ENCODE measurements around the gene MAMLD1.

MAMLD1 gene

DNA sequence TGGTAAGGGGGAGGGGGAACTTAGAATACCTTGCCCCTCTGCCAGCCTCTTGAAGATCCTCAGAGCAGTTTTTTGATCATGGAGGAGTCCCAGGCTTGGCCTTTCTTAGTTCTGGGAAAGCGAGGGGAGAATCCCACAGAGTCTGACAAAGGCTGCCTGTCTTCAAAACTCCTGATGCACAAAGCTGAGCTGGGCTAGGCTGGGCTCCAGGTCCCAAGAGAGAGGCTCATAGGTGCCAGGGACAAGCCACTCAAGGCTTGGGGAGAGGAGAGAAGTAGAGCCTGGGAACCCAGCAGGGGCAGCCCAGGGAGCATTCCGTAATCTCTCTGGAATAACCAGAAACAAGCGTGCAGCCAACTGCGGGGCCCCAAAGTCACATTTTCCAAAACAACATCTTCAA lies 168.3 kb downstream of the MAMLD1 start:
- DNase-seq, result peak in 4 of 14 donors; percentile 2 to 44 (median 14)

DNA sequence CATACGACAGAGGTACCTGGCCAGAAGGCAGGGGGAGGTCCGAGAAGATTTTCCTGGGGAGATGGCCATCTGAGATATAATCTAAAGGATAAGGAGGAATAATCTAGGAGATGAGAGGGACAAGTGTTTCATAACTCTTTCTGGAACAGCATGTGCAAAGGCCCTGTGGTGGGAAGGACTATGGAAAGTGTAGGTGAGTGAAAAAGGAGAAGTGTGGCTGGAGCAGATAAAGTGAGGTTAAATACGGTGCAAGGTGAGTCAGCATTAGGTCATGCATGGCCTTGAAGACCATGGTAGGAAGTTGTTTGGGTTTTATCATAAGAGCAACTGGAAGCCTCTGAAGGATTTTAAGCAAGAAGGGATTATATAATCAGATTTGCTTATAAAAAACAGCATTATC lies 170.7 kb downstream of the MAMLD1 start:
- no peak for DNase-seq

DNA sequence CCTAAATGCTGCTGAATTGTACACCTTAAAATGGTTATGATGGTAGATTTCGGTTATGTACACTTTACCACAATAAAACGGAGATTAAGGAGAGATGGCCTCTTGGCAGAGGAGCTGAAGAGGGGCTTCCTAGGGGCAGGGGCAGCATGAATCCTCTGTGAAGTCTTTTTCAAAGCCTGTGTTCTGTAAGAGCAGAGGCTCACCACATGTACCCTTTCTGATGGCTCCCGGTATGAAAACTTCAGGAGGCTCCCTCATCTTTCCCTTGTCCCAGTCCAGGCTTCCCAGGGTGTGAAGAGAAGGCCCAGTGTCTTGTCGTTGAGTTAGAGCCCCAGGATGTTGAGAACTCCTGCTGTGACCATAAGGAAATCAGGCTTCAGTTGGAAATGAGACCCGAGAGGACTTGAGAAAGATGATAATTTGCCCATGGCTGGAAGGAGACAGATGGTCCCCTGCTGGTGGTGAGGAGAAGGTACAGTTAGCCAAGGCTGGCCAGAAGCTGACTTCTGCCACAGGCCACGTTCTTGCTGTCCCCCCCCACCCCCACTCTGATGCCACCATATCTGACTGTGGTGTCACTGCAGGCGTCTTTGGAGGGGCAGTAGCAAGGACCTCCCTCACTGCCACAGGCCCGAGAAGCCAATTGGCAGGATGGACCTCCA lies 173.5 kb downstream of the MAMLD1 start:
- no peak for DNase-seq

DNA sequence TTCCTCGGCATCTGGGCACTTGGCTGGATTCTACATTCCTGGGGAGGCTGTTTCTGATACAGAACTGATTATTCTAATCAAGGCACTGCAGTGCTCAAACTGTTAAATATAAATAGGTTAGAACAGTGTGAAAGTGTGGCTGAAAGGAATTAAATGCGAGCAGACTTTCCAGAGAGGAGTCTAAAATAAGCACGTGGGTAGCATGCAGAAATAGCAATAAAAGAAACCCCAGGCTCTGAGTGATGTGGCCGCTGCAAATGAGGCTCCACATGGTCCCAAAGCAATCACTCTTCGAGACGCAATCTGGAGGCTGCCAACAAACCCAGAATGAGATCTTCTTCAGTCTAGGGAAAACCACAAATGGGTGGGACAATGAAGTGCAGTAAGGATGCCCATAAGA lies 174.7 kb downstream of the MAMLD1 start:
- DNase-seq, result no peak

DNA sequence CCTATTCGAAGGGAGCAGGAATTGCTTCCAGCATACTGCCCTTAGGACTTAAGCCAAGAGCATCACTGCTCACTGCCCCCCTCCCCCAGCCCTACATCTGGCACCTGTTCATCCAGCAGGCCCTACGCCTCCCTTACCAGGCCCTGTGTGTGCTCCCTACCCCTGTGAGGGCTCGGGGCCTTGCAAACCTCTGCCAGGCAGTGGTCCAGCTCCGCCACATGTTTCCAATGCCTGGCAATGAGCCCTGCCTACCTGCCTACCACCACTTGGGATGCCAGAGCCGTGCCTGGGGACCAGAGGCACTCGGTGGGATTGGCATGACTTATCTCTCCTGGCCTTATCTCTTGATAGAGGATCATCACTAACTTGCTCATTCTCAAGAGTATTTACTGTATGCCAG lies 177.8 kb downstream of the MAMLD1 start:
- no peak for DNase-seq

DNA sequence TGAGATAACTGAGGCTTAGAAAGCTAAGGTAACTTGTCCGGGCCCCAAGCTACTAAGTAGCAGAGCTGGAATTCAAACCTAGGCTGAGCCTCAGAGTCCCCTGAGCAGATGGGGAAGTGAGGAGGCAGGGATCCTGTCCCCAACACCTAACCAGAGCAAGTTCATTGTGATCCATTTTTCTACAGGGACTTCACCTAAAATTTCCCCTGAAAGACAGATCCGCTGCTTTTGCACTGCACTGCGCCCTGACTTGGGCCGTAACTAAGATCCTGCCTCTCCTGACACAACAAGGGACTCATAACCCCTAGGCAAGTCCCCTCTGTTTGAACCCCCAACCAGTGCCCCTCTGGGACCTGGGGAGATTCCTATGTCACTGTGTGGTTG lies 179.7 kb downstream of the MAMLD1 start:
- DNase-seq, result no peak

DNA sequence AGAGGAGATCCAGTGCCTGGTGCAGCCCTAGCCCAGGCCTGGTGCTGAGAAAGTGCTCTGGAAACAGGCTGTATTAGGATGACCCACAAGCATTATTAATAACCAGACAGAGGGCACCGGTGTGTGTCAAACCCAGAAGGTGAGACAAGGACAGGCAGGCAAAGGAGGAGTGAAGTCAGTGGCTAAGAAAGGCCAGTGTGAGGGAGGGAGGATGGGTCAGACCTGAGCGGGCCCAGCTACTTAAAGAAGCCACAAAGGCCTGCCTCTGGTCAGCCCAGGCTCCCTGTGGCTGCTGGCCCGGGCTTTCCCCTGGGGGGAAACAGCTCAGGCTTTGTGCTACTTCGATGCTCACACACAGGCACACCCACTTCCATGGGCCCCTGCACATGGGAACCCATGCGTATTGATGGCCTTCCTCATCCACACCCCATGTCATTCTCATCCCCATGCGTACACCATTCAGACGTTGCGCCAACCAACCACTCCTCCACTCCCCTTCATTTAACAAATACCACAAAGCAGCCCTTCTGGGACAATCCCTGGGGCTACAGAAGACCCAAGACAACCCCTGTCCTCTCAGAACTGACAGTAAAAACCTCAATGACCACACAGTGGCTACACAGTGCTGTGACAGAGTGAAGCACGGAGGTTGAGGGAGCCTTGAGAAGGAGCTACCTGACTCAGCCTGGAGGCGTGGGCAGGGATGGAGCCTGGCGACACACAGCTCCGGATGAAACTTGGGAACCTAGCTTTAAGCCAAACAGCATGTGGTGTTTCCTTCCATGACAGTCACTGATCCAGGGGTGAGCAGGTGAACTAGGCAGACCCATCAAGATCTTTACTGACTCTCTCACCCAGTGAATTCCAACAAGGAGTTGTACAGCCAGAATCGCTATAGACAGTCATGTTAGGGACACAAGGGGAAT lies 180.4 kb downstream of the MAMLD1 start:
- no peak for DNase-seq

DNA sequence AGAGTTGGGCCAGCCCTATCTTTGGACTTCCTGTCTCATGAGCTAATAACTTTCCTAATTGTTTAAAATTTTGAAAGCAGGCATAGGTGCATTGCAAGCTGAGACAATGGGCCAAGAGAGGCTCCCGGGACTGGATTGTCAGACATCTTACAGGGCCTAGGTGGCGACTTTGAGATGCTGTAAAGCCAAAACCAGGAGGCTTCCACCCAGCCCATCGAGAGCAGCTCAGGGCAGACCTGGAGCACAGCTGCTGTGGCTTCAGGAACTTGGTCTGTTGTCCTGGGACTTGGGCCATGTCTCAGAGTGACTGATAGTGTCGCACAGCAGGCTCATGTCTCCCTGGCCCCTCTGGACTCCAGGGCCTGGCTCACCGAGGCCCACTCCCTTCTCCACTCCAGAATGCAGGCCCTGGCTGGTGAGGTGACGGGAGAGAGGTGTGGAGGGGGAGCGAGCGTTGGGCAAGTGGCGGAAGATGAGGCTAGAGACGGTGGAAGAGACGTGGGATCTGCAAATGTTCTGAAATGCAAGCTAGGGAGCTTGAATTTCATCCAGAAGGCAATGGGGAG lies 181.2 kb downstream of the MAMLD1 start:
- DNase-seq, result peak in 1 of 14 donors; percentile 0

DNA sequence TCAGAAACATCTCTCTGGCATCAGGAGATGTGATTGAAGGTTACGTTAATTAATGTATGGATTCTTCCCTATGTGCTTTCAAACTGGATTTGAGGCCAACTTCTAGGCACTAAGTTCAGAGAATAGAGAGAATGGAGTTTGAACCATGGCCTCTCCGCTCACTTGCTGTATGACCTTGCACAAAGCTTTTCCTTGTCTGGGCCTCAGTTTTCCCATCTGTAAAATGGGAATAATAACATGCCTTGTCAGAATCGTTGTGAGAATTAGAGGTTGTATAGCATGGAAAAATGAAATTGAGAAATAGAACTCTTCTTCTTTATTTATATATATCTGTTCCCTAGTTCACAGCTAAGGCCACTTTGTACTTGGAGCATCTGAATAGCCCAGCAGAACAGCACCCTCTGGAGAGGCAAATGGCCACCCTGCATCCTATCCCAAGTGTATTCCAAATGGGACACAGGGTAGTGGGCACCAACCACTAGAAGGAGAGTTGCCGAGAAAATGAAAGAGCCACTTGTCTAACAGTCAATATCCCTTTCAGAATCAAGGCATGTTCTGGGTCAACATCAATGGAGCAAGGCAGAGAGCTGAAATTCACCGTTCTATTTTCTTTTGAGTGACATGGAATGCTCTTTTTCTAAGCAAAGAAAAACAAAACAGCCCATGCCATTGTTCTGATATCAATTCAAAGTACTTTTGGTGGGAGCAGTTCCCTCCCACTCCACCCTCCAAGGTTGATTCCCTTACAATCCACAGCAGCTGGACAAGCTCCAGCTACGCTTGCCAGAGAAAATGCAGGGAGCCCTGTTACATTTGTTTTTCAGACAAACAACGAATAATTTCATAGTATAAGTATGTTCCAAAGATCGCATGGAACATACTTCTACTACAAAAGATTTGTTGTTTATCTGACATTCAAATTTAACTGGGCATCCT lies 182.0 kb downstream of the MAMLD1 start:
- peak in 1 of 14 donors; percentile 14 for DNase-seq

DNA sequence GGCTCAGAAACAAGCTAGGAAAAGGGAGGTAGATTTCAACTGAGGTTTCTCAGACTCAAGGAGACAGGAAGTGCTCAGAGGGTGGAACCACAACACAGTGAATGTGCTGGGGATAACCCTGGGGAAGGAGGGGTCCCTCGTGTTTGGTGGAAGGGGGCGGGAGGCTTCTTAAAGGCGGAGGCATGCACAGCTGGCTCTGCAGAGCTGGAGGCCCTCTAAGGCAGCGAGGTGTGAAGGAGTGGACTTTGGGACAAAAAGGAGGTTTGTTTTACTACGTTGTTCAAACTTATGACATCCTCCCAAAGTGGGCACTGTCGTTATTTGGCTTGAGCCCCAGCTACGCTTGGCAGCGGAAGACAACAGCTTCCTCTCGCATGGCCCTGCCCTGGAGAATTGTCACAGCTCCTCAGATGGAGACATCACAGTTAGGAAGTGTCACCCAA lies 183.6 kb downstream of the MAMLD1 start:
- DNase-seq, result peak in 2 of 14 donors; percentile 7 to 22

DNA sequence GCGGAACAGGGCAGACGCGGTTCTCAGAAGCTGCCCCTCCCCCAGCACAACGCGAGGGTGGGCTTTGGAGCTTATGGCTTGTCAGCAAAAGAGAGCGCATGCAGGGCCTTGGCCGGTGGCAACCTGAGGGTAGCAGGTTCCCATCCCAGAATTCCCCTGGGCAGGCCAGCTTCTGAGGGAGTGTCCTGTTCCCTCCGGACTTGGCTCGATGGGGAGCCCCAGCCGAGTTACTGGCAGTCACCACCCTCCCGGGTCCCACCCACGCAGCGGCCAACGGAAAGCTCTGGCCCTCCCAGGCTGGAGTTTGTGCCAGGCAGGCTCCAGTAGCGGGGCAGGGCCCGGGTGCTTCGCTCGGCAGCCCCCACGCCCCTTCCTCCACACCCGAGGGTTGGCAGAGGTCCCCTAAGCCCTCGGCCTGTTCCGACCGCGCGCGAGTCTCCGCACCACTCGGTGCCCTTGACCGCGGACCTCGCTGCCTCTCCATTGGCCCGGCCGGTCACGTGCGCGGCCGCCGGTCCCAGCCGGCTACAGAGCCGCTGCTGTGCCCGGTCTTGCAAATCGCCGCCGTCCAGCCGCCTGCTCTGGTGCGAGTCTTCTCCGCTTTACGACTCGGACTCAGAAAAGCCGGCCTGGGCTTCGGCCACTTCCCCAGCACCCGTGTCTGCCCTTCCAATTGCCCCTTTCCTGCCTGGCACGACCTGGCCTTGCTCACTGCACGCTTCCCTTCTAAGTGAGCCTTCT lies 184.4 kb downstream of the MAMLD1 start:
- DNase-seq, result peak in 13 of 14 donors; percentile 22 to 86 (median 67)

DNA sequence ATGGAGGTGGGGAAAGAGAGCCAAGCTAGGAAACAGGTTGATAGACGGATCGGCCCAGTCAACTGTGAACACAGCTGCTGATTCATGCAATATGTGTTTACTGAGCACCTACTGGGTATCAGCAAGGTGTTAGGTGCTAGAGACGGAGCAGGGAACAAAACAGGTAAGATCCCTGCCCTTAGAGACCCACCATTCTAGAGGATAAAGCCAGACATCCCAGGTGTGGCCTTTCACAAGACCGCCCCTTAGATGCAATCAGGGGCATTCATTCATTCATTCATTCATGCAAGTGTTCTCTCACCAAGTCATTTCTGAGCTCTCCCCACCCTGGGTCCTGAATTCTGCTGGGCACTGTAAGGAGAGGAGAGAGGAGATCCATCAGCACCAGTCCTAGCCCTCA lies 185.1 kb downstream of the MAMLD1 start:
- no peak for DNase-seq

DNA sequence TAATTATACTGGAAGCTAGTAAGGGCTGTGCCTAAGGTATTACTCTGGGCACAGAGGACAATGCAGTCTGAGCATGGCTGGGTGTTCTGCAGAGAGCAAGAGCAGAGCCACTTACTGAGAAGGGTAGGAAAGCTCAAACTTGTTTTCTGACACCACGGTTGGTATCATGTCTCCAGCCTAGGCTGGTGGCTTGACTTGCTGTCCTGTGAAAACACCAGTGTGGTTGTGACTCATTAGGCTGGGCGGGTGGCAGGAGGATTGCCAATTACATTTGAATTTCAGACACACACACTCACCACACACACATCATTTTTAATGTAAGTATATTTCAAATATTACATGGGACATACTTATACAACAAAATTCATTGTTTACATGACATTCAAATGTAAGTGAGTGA lies 185.6 kb downstream of the MAMLD1 start:
- DNase-seq, result no peak

DNA sequence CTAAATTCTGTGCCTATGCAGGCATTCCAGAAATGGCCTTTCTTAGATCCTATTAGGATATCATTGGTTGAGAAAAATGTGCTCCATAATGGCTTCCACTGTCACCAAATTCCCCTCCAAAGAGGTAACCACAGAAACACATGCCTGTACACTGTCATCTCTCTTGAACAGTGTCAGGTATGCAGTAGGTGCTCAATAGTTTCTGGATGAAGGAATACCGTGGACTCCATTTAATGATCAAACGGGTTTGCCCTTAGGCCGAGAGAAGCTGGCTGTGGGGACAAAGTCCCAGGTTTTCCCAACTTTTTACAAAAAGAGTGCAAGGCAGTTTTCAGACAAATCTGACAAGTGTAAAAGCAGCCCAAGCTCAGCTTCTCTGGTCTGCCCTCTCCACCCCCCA lies 188.8 kb downstream of the MAMLD1 start:
- no peak for DNase-seq

DNA sequence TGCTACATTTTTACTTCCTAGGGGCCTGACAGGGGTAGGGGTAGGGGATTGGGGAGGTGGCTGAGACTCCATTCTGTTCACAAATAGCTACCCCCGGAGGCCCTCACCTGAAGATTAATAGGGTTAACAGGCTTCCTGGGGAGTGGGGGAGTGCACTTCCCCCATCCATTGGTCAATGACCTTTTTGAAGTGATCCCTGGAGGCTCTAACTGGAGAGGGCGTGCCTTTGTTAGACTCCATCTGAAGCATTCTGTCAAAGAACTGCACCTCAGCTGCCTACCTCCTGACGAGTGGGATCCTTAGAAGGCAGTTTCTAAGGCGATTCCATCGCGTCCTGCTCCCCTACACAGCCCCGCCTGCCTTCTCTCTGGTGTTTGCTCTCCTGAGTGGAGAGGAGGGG lies 195.3 kb downstream of the MAMLD1 start:
- no peak for DNase-seq
